Measurements from ENCODE around the gene SIRT2.

The SIRT2 gene

DNA sequence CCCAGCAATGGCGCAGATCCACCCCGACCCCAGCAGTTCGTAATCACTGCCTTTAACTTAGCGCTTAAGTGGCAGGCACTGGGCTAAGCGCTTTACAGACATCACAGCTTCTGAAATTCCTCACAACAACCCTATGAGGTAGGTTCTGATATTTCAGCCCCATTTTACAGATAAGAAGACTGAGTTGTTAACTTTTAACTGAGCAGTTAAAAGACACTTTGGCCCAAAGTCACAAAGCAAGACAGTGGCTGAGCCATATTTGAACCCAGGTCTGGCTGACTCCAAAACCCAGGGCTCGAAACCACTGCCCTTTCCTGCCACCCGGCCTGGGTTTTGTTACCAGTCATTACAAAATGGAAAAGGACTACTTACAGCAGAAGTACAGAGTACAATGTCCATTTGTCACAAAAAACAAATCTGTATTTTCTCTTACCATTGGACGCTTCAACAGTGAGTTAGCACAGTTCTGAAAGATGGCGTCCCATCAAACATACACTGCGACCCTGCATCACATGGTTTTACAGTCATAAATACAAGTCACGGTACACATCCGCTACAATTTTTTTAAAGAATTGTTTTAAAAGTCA lies 58.1 kb downstream of the SIRT2 start:
- no peak overlapping the region for H3K4me3 ChIP-seq (replicated peaks; ENCODE audit: low read depth, low read length)
- TF ChIP-seq, protein P1, sequence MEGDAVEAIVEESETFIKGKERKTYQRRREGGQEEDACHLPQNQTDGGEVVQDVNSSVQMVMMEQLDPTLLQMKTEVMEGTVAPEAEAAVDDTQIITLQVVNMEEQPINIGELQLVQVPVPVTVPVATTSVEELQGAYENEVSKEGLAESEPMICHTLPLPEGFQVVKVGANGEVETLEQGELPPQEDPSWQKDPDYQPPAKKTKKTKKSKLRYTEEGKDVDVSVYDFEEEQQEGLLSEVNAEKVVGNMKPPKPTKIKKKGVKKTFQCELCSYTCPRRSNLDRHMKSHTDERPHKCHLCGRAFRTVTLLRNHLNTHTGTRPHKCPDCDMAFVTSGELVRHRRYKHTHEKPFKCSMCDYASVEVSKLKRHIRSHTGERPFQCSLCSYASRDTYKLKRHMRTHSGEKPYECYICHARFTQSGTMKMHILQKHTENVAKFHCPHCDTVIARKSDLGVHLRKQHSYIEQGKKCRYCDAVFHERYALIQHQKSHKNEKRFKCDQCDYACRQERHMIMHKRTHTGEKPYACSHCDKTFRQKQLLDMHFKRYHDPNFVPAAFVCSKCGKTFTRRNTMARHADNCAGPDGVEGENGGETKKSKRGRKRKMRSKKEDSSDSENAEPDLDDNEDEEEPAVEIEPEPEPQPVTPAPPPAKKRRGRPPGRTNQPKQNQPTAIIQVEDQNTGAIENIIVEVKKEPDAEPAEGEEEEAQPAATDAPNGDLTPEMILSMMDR (IDR thresholded peaks at IDR 0.05; ENCODE audit: low read length, missing control alignments): no peak
- no peak for DNase-seq (ENCODE audit: low read depth)

DNA sequence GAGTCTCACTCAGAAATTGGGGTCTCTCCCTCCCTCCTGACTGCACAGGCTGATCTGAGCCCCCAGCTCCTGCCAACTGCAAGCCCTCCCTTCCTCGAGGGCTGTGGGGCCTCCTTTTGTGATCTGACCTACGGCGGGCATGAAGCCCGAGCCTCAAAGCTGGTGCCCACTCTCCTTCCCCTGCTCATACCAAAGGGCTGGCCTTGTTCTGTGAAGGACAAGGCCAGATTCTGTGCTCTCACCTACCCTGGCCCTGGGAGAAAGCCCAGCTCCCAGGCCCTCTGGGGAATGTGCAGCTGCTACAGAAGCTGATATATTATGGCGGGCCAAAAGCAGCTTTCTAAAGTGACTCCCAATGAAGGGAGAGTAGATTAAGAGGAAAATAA lies 58.8 kb downstream of the SIRT2 start:
- no peak overlapping the region for H3K4me3 ChIP-seq (replicated peaks; ENCODE audit: low read depth, low read length)
- DNase-seq (ENCODE audit: low read depth): no peak
- TF ChIP-seq, protein P1 (IDR thresholded peaks at IDR 0.05; ENCODE audit: low read length, missing control alignments): no peak

DNA sequence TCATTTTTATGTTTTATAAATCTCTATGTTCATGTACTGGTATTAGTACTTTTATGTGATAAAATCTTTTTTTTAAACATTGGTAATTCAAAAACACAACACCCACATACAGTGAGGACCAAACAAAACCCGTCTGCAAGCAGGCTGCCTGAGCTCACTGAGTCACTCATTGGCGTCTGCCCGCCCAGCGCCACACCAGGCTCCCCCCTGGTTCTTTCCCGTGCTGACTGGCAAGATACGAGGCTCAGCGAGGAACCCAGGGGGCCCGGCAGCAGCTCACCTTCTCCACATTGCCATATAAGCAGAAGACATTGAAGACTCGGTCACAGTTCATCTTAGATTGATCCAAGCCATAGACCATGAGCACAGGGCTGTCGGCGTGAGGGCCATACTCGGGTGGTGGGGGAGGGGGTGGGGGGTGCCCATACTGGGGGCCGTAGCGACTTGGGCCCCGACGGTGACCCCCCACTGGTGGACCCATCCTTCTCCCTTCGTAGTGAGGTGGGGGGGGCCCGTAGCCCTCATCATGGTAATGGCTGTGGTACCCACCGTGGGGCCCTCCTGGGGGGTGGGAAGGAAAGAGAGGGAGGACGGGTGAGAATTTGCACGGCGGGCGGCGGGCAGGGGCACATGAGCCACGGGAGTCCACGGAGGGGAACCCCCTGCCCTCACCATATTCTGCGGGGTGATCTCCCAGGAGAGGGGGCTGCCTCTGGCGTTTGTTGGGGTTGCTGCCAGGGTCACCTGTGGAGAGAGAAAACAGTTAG lies 59.4 kb downstream of the SIRT2 start:
- no peak overlapping the region for H3K4me3 ChIP-seq (replicated peaks; ENCODE audit: low read depth, low read length)
- TF ChIP-seq, protein P1 (IDR thresholded peaks at IDR 0.05; ENCODE audit: low read length, missing control alignments): no peak
- no peak for DNase-seq (ENCODE audit: low read depth)

DNA sequence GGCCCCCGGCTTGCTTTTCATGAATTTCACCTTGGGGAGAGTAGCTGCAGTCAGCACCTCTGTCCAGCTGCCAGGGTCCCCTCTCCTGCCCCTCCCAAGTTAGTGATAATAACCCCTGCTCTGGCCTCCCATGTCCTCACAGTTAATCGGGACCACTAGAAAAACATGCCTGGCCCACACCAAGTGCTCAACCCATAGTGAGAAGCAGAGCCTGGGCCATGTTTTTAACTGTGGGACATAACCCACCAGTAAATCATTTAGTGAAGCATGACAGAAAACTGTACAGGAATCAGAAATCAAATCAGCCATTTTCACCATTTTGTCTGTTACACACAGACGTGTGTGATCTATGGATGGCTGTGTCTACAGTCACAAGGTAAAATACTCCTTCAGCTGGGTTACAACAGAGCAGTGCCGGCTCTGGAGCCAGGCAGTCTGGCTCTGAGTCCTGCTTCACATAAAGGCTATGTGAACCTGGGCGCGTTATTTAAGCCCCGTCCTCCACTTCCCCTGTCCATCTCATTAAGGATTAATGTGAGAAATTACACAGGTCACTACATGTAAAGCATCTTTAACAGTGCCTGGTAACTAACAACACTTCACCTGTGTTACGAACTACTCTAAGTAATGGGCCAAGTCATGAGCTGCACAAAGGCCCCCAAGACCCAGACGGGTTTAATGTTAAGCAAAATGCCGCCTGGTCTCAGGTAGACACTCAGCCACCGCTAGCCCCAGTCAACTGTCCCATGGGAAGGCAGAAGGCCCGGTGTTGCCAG lies 60.2 kb downstream of the SIRT2 start:
- TF ChIP-seq, protein P1 (IDR thresholded peaks at IDR 0.05; ENCODE audit: low read length, missing control alignments): no peak
- no peak overlapping the region for H3K4me3 ChIP-seq (replicated peaks; ENCODE audit: low read depth, low read length)

DNA sequence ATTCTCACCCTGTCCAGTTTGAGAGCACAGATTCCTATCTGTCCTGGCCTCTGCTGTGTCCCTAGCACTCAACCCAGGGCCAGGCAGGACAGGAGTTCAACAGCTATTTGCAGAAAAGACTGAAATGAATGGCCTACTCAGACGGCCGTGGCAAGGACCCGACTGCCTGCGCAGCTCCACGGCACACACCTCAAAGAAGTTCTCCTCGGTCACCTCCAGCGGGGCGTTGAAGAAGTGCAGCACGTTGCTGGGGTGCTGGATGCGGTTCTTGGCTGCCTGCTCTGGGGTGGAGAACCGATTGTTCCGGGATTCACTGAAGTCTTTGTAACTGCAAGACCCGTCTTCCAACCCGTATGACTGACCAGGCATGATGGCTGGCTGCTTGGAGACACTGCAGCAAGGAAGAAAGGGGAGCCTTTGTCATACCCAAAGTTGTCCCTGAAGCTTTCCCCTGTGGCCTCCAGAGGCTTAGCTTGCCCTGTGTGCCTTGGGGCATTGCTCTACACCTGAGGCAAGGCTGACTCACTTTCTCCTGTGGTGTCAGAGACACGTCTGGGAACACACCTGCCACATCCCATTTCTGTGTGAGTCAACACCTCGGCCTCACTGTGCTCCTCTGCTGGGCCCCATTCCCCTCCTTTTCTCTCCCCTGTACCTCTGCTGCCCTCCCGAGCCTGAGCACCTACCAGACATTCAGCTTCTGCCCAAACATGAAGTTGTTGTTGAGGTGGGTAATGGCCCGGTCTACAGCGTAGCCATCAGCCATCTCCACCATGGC lies 61.0 kb downstream of the SIRT2 start:
- no peak for DNase-seq (ENCODE audit: low read depth)
- H3K4me3 ChIP-seq (replicated peaks; ENCODE audit: low read depth, low read length): no peak overlapping the region
- TF ChIP-seq, protein P1 (IDR thresholded peaks at IDR 0.05; ENCODE audit: low read length, missing control alignments): no peak

More for the DNA sequence above, 60.2 kb downstream of the SIRT2 start:
- DNase-seq (ENCODE audit: low read depth): no peak

DNA sequence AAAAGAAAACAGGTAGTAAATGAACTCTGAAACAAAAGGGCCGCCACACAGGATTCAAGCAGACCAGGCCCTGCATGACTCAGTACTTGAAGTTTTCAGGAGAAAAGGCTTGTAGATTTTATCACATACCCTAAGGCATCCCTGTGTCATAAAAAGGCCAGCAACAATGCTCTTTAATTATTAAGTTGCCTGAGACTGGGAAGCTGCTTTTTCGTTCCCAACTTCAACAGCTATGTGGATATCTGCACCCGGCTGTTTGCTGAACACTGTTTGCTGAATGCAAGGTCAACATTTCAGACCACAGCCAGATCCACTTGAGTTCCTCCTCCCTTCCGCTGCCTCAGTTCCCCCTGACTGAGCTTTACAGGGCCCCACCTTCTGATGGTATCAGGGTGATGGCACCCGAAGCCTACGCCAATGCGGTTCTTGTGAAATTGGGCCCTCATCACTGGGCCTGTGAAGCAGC lies 61.7 kb downstream of the SIRT2 start:
- DNase-seq (ENCODE audit: low read depth): no peak
- TF ChIP-seq, protein P1 (IDR thresholded peaks at IDR 0.05; ENCODE audit: low read length, missing control alignments): no peak
- no peak overlapping the region for H3K4me3 ChIP-seq (replicated peaks; ENCODE audit: low read depth, low read length)
